GM18870 (cell line): ENCODE data around the gene PHF14.
"Not testable (repeated sequence)": the region's sequence is repeated elsewhere in the genome, so short reads cannot be mapped to it uniquely, and the experiment has no call there.

ENCODE experiments used
- ATAC-seq: cut with Tn5 transposase; IDR thresholded peaks from one replicate; pipeline ENCODE4 v1.9.1; 2021; ENCODE audit warnings: moderate library complexity; ENCODE audit not compliant: unreplicated experiment

The PHF14 gene

DNA sequence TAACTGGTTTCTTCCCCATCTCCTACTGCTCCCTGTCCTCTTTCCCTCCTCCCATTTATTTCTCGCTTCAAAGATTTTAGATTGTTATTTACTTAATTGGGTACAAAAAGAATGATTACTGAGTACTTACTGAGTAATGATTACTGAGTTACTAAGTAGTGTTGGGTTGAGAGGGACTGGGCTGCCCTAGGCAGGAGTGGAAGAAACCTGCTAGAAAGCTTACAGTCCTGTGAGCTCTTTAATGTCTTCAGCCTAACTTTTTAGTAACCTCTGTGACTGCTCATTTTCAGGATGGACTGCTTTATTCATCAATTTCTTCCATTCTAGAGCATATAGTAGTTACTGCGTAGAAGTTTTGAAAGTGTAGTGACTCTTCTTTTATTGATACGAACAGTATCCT lies 7.6 kb downstream of the PHF14 start:
- ATAC-seq = no peak

DNA sequence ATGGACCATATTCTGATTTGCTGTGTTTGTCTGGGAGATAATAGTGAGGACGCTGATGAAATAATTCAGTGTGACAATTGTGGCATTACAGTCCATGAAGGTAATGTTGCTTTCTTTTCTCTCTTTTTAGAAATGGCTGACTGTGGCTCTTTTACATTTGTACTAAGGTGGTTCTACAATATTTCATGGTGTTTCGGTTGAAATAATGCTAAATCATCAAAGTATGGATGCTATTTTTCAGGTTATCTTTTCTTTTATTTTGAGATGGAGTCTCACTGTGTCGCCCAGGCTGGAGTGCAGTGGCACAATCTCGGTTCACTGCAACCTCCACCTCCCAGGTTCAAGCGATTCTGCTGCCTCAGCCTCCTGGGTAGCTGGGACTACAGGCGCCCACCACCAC lies 17.1 kb downstream of the PHF14 start:
- not testable (repeated sequence) for ATAC-seq

DNA sequence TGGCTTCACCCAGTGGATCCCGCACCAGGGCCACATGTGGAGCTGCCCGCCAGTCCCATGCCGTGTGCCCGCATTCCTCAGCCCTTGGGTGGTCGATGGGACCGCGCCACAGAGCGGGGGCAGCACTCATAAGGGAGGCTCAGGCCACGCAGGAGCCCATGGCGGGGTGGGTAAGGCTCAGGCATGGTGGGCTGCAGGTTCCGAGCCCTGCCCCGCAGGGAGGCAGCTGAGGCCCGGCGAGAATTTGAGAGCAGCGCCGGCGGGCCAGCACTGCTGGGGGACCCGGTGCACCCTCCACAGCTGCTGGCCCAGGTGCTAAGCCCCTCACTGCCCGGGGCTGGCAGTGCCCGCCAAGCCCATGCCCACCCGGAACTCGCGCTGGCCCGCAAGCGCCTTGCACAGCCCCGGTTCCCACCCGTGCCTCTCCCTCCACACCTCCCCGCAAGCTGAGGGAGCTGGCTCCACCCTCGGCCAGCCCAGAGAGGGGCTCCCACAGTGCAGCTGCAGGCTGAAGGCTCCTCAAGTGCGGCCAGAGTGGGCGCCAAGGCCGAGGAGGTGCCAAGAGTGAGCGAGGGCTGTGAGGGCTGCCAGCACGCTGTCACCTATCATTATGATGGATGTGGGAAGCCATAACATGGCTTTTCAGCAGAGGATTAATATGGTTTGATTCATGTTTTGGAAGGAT lies 22.0 kb downstream of the PHF14 start:
- ATAC-seq = not testable (repeated sequence)

DNA sequence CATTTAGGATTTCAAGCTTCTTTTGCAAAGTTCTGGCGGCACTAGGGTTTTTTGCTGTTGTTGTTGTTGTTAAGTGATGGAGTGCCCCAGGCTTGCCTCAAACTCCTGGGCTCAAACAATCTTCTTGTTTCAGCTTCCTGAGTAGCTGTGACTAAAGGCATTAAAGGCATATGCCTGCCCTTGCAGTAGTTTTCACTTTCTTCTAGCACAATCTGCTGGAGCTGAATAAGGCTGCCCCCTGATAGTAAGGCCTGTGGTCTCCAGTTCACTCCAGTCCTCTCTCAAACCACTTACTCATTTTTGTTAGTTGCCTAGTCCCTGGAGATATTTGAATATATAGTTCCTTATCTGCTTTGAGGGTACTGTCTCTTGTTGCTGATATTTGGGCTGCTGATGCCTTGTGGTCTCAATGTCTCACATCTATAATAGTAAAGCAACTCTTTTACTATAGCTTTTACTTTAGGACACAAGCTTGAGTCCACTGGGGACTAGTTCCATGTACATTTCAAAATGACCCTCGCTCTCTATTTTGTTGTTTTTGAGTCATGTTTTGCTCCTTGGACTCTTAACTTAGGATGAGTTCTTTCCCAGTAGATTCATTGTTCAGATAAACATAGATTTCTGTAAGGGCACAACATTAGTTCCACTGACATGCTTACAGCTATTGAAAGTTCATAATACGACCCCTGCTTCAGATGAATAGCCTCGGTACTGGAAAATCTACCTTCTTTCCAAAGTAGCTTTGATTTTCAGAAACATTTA lies 25.5 kb downstream of the PHF14 start:
- ATAC-seq = no peak

DNA sequence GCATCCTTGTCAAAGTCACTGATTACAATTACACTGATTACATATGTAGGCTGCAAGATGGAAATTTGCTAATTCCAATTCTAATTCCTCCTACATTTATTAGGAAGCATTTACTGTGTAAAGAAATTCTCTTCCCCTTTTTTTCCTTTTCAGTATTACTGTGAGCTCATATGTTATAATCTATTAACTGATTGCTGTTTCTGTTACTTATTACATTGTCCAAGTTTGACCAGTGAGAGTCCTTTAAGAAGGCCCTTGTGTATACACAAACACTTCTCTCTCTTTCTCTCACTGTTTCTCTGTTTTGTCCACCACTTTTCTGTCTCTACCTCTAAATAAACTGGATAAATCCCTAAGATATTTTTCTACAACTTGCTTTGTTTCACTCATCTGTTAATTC lies 31.5 kb downstream of the PHF14 start:
- no peak for ATAC-seq

DNA sequence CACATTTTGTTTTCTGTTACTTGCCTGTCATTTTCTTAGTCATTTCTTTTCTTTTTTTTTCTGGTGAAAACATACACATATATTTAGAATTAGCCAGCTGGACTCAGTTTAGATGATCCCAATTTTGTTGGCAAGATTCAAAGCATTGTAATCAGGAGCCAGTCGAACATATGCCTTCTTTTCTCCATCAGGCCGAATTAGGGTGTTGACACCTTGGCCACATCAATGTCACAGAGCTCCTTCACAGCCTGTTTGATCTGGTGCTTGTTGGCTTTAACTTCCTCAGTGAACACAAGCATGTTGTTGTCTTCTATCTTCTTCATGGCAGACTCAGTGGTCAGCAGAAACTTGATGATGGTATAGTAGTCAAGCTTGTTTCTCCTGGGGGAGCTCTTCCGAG lies 32.6 kb downstream of the PHF14 start:
- no peak for ATAC-seq

DNA sequence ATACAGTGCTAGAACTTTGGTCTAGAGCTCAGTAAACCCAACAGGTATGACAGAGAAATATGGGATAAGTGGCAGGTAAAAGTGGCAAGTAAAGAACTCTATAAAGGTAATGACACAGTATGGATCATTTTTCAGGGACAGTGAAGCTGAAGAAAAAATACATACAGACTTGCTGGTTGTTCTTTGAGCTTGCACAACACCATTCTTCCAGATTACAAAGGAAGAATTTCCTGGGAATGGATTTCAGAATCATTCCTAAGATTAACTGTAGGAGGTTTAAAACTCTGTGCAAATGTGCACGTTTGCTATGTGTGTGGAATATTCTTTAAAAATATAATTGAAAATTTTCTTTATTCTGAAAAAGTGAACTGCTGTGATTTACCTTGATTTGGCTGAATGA lies 36.0 kb downstream of the PHF14 start:
- no peak for ATAC-seq

DNA sequence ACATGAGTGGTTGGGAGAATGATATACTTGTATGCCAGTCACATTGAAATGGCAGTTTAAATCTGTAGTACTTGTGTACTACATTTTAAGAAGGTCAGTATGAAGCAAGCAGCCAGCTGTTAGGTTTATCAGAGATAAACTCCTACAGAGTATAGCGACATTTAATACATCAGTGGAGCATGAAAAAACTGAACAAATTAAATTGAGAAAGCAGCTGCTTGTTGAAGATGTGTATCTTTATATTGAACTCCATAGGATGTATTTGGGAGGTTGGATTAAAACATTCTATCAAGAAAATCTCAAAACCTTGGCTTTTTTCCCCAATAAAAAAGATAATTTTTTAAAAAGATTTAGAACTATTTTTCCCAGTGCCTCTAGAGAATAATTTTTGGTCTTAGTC lies 47.8 kb downstream of the PHF14 start:
- ATAC-seq = no peak

DNA sequence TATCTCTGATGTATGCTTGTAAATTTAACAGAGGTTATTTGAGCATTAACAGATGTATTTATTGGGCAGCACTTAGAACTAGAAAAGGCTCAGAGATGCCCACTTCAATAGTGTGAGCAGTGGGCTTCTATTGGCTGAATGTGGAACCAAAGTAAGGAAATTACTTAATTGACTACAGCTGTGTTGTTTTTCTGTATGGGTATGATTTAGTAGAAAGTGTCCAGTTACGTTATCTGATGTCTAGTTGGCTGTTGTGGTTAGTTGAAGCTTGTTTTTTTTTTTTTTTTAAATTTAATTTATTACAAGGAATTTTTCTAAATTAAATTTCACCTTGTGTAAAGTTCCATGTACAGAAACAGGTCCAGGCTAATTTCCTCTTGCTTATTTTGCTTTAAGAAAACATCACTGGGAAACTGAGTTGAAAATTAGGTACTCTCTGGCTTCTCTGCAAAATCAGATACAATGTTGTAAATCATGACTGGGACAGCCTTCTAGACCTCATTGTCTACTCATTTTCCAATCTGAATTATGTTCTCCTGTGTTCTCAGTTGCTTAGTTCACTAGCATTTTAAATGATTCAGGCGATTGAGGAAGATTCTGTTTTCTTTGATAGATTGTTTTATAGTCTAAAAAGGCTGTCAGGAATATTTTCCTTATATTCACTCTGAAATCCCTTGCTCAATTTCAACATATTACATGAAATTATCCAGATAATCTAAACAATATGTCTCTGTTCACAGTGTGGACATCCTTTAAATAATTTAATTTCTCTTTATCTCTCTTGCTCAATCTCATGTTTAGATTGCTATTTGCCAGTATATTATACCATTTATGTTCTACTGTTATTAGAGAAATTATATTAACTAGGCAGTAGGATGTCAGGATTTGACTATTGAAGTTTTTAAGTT lies 53.0 kb downstream of the PHF14 start:
- no peak for ATAC-seq

DNA sequence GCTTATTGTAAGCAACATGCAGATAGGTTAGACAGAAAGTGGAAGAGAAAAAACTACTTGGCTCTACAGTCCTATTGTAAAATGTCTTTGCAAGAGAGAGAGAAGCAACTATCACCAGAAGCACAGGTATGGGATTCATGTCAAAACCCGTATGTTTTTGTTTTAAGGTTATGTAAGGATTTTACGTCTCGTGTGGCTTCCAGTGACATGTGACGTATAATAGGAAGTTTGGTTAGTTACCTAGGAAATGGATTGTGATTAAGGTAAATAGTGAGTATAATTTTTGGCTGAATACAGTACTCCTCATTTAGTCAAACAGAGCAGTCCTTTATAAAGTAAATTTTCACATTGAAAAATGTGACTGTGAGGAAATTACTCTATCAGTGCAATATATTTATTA lies 62.0 kb downstream of the PHF14 start:
- ATAC-seq = no peak

DNA sequence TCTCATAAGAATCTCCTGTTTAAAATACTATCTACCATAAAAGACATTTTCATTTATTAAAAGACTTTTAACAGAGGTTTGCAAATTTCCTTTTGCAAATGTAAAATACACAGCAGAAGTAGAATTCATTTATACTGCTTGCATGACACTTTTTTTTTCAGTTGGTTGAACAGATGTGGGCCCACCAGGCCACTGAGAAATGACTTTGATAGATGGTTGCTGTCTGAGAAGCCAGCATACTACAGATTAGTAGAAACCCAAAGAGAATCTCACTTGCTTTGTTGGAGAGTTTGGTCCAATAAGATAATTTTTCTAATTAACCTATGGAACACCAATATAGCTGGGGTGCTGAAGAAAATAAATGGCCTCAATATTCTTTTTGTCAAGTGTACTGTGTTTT lies 66.3 kb downstream of the PHF14 start:
- no peak for ATAC-seq

DNA sequence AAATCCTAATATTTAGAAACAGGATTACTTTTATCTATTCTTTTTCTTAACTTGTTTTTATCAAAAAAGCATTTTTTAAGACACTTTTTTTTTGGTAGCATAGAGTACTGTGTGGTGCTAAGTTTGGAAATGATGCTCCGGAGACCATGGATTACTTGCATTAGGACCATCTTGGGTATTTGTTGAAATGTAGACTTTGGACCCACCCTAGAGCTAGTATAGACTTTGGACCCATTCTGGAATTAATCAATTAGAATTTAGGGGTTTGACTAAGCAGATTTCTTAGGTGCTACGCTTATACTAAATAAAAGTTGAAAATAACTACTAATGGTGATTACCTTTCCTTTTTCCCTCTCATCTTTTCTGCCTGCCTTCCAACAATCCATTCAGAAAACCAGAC lies 80.4 kb downstream of the PHF14 start:
- ATAC-seq = no peak

DNA sequence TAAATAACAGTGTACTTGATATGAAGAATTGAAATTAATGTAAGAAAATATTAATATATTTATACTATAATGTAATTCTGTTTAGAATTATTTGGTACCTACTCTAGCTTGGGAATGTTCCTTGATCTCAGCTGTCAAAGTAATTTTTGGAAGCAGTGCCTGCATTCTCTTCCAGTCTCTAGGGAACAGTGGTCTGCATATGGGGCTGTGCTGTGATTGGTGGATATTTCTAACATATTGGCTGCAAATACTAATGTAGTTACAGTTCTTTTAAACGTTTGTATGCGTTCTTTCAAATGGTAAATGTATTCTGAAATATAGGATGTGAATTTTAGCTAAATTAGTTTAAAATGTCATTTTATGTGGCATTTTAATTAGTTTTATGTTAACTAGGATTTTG lies 87.2 kb downstream of the PHF14 start:
- ATAC-seq = no peak

DNA sequence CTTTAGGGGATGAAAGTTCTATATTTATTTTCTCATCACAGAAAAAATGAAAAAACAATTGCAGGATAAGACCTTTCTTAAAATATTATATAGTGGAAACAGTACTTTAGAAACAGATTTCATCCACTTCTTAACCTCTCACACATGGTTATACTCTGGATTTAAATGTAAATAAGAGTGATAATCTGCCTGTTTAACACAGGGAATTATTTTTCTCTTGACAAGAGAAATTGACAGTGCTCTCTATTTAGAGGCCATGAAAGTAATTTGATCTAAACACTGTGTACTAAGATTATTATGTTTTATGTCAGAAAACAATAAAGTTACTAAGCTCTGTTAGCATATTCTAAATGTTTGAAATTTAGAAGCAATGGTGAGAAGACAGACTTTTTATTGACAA lies 88.4 kb downstream of the PHF14 start:
- no peak for ATAC-seq

DNA sequence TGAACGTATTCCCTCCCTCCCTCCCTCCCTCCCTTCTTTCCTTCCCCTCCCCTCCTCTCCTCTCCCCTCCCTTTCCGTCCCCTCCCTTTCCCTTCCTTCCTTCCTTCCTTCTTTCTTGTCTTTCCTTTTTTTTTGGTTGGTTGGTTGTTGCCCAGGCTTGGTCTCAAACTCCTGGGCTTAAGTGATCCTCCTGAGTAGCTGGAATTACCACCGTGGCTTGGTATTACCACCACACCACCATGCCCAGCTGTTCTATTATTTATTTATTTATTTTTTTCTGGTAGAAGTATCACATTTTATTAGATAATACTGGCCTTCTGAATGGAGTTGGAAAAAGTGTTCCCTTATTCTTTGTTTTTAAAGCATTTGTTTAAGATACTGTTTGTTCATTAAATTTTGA lies 95.9 kb downstream of the PHF14 start:
- ATAC-seq = no peak

DNA sequence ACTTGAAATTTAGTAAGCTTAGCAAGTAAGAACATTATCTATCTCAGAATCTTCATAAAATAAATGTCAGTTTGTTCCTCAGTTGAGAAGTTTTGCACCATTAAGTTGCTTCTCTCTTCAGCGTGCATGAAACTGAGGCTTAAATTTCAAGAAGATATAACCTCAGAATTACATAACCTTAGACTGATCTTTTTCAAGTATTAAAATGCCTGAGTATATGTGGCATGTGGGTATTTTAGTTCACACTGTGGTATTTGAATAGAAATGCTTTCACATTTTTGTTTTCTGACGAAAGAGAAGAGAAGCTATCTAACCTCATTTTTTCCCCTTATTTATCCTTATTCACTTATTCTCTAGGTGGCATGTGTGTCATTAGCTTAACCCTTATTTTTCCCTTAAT lies 104.1 kb downstream of the PHF14 start:
- no peak for ATAC-seq

DNA sequence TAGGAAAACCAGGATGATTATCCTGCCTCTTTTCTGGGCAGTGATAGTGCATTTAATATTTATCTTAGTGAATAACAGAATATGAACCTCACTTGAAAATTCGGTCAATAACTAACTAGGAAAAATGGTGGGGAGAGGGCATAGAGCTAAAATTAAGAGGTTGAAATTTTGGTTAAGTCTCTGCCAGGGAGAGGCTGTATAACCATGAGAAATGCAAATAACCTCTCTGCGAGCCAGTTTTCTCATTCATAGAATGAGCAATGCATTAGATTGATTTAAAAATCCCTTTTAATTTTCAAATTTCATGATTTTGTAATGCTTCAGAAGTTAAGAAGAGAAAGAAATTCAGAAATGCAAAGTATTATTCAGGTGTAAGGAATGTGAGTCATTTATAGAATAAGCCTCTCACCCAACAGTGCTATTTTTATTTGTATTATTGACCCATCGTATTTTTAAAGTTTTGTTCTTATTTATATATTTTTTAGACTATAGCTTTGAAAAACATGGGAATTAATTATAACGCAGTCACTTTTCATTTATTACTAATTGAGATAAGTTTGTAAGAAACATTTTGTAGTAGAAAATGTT lies 104.7 kb downstream of the PHF14 start:
- ATAC-seq = no peak

DNA sequence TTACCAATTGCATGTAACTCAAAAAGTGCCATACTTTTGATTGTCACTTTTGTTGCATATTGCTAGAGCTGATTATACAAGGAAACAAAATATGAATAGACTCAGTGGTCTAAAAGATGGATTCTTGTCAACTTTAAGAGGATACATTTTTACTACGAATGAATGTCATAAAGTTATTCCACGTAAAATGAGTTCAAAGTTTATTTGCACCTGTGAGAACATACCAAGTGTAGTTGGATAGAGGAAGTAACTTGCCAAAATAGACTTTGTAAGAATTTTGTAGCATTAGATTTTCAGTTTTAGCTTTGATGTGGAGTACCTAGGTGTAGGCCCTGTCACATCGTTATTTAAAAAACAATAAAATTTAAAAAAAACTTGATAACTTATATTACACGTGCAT lies 106.2 kb downstream of the PHF14 start:
- no peak for ATAC-seq

DNA sequence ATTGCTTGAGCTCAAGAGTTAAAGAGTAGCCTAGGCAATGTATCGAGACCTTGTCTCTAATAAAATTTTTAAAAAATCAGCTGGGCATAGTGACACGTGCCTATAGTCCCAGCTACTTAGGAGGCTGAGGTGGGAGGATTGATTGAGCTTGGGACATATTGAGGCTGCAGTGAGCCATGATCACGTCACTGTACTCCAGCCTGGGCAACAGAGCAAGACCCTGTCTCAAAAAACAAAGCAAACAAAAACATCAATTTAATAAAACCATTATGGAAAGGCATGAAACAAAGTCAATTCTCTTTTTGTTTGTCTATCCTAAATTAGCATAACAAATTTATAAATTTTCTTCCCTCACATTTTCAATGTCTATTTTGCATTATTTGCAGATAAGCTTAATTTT lies 108.4 kb downstream of the PHF14 start:
- no peak for ATAC-seq

DNA sequence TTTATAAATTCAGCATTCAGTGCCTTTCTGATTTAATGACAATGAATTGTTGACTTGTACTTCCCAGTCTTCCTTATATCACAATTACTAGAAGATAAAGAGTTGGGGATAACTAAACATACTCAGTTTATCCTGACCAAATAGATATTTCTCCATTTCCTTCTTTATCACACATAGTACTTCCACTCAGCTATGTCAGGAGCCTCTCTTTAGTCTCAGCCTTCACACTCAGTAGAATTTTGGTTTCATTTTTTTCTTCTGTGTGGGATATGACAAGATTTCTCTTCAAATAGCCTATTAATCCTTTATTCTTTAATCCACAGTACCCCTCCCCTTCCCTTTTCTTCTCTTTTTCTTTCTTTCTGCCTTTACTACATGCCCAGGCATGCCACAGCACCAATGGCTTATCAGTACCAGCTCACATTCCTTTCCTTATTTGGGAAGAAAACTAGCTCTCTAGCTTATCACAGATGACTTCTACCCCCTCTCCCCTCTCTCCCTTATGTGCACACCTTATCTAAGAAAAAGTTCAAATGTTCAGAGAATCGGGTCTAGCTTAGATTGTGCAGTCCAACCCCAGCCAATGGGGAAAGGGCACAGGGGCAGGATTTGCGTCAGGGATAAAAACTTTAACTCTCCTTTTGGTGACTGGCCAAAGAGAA lies 109.0 kb downstream of the PHF14 start:
- no peak for ATAC-seq

DNA sequence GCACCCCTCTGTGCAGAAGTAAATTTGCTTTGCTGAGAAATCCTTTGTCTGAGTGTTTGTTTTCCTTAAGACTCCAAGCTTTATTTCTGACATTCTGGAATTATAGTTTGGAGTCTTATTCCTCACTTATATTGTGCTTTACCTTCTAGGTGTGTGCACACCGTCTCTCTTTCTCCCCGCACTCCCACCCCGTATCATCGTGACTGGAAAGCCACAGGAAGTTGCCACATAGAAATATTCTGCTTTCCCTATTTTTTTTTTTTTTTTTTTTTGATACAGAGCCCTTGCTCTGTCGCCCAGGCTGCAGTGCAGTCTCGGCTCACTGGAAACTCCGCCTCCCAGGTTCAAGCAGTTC lies 109.5 kb downstream of the PHF14 start:
- no peak for ATAC-seq
